Panc1 (cell line): ENCODE measurements around the gene EFNA5. TPM values are rescaled to one million over a fixed set of nuclear protein-coding genes. Genes with fewer than 3 reads are reported as not detected.

Source experiments
- ATAC-seq: fragments of 200-7000 bp; cut with Tn5 transposase; 2 replicates; pipeline ENCODE4 v1.9.1; 2020; ENCODE audit warnings: mild to moderate bottlenecking, moderate library complexity
- BruUV-seq: library from RNA; stranded (reverse); fragments of 400-500 nt; replicated peaks from 2 replicates; lab custom pipeline; 2021; lab: Mats Ljungman, UMichigan
- CTCF ChIA-PET: fragments of 300-600 bp; sonication (Branson Sonifier 250); formaldehyde crosslinking; loops from one replicate; lab custom pipeline; 2022; ENCODE audit warnings: antibody characterized with exemption; lab: Charles Lee
- POLR2A ChIA-PET: fragments of 300-600 bp; sonication (Branson Sonifier 250); formaldehyde crosslinking; loops from one replicate; lab custom pipeline; 2022; ENCODE audit warnings: antibody characterized with exemption; lab: Charles Lee
- DNase-seq: peaks from one replicate; pipeline ENCODE4 v3.0.0-alpha.2; 2010; ENCODE audit warnings: low read depth, low spot score
- H3K27ac ChIP-seq: 2 replicates; pipeline ENCODE4 v1.5.1; 2011; ENCODE audit warnings: mild to moderate bottlenecking, low read length, inconsistent platforms
- H3K27me3 ChIP-seq: fragments of 200-500 bp; sonication (Bioruptor generic); 2 replicates; pipeline ENCODE4 v1.6.0; 2014; ENCODE audit warnings: low read length, inconsistent platforms; ENCODE audit not compliant: control insufficient read depth, insufficient read depth
- H3K36me3 ChIP-seq: fragments of 200-500 bp; sonication (Bioruptor generic); 2 replicates; pipeline ENCODE4 v1.5.1; 2014; ENCODE audit warnings: inconsistent platforms, mild to moderate bottlenecking, low read length, moderate library complexity; ENCODE audit not compliant: control insufficient read depth, insufficient read depth
- H3K4me1 ChIP-seq: 2 replicates; pipeline ENCODE4 v1.5.1; 2011; ENCODE audit warnings: inconsistent platforms, mild to moderate bottlenecking, low read length, moderate library complexity; ENCODE audit not compliant: control insufficient read depth, insufficient read depth
- H3K4me3 ChIP-seq, 2 experiments: 2 replicates each; pipeline ENCODE4 v1.5.1; 2011 to 2012; ENCODE audit warnings: low read depth in 2 of 2, low read length in 2 of 2, mild to moderate bottlenecking in 2 of 2, inconsistent platforms in 1 of 2, moderate library complexity in 1 of 2
- H3K9me3 ChIP-seq: fragments of 200-500 bp; sonication (Bioruptor generic); 2 replicates; pipeline ENCODE4 v1.5.1; 2014; ENCODE audit warnings: low read depth, mild to moderate bottlenecking, inconsistent platforms, low read length, moderate library complexity; ENCODE audit not compliant: control insufficient read depth, insufficient read depth
- POLR2AphosphoS5 ChIP-seq: IDR thresholded peaks from 2 replicates; pipeline ENCODE4 v1.6.1; 2012; ENCODE audit warnings: mild to moderate bottlenecking, low read depth, low read length, moderate library complexity
- SIN3A ChIP-seq: IDR thresholded peaks from 2 replicates; pipeline ENCODE4 v1.6.1; 2012; ENCODE audit warnings: low read depth, mild to moderate bottlenecking, low read length, moderate library complexity, borderline replicate concordance; ENCODE audit not compliant: insufficient read depth
- TCF7L2 ChIP-seq: IDR thresholded peaks from 2 replicates; pipeline ENCODE4 v1.6.1; 2011; ENCODE audit warnings: mild to moderate bottlenecking, low read depth, low read length, inconsistent platforms
- in situ Hi-C: cut with HindIII; loops from 2 replicates; pipeline ENCODE4 v1.10.0; 2016; ENCODE audit warnings: low sequenced_read_pairs, low pct_unique_long_range_greater_than_20kb
- intact Hi-C: fragments of 100-400 bp; cut with micrococcal nuclease; formaldehyde crosslinking; loops from one replicate; pipeline ENCODE4 v1.10.0; 2022; ENCODE audit not compliant: unreplicated experiment
- total RNA-seq: library from RNA; stranded (reverse); gene quantifications from one replicate; pipeline ENCODE4 v1.2.1, GENCODE V29; 2021; ENCODE audit not compliant: unreplicated experiment
- TF ChIP-seq, protein P1 (sequence below), 2 experiments: IDR thresholded peaks; 2 replicates each; pipeline ENCODE4 v1.6.1; 2011 to 2012; ENCODE audit warnings: low read depth in 2 of 2, control low read depth in 1 of 2, low read length in 1 of 2, mild to moderate bottlenecking in 1 of 2, moderate library complexity in 1 of 2; ENCODE audit not compliant: insufficient read depth in 1 of 2
- TF ChIP-seq, protein P2 (sequence below): fragments of 450-650 bp; IDR thresholded peaks from 2 replicates; pipeline ENCODE4 v1.5.1; 2017; ENCODE audit warnings: mild to moderate bottlenecking

EFNA5 gene
- total RNA-seq, 1 experiment from 2014 or later = 30.5 TPM

DNA sequence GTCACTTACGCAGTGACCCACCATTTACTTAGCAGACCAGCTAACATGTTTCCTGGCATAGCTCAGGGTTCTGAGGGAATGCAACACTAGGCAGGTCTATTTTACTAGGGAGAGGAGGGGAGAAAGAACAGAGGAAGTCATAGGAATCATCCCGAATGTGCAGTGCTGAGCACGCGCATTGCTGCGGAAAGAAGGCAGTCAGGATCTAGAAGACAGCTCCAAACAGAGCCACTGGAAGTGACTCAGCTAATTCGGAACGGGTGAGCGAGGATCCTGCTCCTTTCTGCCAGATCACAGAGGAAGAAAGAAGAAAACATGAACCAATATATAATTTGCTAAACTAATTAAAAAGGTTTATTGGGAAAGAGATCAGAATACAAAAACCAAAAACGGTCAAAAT, 339.8 kb downstream of the EFNA5 start:
- TF ChIP-seq, protein P1, sequence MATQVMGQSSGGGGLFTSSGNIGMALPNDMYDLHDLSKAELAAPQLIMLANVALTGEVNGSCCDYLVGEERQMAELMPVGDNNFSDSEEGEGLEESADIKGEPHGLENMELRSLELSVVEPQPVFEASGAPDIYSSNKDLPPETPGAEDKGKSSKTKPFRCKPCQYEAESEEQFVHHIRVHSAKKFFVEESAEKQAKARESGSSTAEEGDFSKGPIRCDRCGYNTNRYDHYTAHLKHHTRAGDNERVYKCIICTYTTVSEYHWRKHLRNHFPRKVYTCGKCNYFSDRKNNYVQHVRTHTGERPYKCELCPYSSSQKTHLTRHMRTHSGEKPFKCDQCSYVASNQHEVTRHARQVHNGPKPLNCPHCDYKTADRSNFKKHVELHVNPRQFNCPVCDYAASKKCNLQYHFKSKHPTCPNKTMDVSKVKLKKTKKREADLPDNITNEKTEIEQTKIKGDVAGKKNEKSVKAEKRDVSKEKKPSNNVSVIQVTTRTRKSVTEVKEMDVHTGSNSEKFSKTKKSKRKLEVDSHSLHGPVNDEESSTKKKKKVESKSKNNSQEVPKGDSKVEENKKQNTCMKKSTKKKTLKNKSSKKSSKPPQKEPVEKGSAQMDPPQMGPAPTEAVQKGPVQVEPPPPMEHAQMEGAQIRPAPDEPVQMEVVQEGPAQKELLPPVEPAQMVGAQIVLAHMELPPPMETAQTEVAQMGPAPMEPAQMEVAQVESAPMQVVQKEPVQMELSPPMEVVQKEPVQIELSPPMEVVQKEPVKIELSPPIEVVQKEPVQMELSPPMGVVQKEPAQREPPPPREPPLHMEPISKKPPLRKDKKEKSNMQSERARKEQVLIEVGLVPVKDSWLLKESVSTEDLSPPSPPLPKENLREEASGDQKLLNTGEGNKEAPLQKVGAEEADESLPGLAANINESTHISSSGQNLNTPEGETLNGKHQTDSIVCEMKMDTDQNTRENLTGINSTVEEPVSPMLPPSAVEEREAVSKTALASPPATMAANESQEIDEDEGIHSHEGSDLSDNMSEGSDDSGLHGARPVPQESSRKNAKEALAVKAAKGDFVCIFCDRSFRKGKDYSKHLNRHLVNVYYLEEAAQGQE (IDR thresholded peaks at IDR 0.05; ENCODE audit: insufficient read depth in 1 of 2, low read depth in 2 of 2, low read length in 1 of 2) = no peak
- TF ChIP-seq TCF7L2 = no peak
- TF ChIP-seq POLR2AphosphoS5 = no peak
- no peak for TF ChIP-seq SIN3A
- TF ChIP-seq, protein P2, sequence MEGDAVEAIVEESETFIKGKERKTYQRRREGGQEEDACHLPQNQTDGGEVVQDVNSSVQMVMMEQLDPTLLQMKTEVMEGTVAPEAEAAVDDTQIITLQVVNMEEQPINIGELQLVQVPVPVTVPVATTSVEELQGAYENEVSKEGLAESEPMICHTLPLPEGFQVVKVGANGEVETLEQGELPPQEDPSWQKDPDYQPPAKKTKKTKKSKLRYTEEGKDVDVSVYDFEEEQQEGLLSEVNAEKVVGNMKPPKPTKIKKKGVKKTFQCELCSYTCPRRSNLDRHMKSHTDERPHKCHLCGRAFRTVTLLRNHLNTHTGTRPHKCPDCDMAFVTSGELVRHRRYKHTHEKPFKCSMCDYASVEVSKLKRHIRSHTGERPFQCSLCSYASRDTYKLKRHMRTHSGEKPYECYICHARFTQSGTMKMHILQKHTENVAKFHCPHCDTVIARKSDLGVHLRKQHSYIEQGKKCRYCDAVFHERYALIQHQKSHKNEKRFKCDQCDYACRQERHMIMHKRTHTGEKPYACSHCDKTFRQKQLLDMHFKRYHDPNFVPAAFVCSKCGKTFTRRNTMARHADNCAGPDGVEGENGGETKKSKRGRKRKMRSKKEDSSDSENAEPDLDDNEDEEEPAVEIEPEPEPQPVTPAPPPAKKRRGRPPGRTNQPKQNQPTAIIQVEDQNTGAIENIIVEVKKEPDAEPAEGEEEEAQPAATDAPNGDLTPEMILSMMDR = no peak
- ATAC-seq (no peak), DNase-seq (no peak)
- no peaks in the 10 kb centered on the region for H3K9me3 ChIP-seq
- BruUV-seq = no TSS peak
- no peak overlapping the region for H3K27ac ChIP-seq
- H3K4me3 ChIP-seq = no peak overlapping the region
- intact Hi-C loops (no loop called here), in situ Hi-C loops (no loop called here)
- ChIA-PET POLR2A (no interaction called here), CTCF (no interaction called here)
- no peaks in the 10 kb centered on the region for H3K27me3 ChIP-seq
- no peaks in the 10 kb centered on the region for H3K4me1 ChIP-seq
- no peaks in the 10 kb centered on the region for H3K36me3 ChIP-seq

DNA sequence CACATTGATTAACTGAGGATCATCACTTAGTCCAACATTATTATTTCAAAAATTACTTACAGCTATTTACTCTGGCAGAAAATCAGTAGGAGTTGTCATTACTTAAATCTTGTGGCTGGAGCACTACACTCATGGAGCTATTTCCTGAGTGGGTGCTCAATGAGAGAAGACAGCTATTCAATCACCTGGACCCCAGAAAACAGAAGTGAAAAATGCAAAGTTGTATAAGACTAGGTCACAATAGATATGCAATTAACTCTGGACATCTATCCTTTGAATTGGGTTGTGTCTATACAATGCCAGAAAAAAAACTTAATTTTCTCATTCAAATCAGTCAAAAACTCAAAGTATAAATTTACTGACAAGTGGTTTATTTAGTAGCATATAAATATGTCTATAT, 340.9 kb downstream of the EFNA5 start:
- intact Hi-C loops (no loop called here), in situ Hi-C loops (no loop called here)
- ChIA-PET POLR2A (no interaction called here), CTCF (no interaction called here)
- no TSS peak for BruUV-seq
- H3K36me3 ChIP-seq = no peaks in the 10 kb centered on the region
- H3K27ac ChIP-seq = no peak overlapping the region
- H3K27me3 ChIP-seq = no peaks in the 10 kb centered on the region
- TF ChIP-seq, protein P1 (IDR thresholded peaks at IDR 0.05; ENCODE audit: insufficient read depth in 1 of 2, low read depth in 2 of 2, low read length in 1 of 2) = no peak
- TF ChIP-seq TCF7L2 = no peak
- TF ChIP-seq SIN3A = no peak
- TF ChIP-seq, protein P2 = no peak
- no peak for TF ChIP-seq POLR2AphosphoS5
- no peaks in the 10 kb centered on the region for H3K4me1 ChIP-seq
- no peak for ATAC-seq
- no peaks in the 10 kb centered on the region for H3K9me3 ChIP-seq
- no peak for DNase-seq
- no peak overlapping the region for H3K4me3 ChIP-seq
